GM12878 (cell line): ENCODE results near the gene ZNF655. TPM values are rescaled to one million over a fixed set of nuclear protein-coding genes. Genes with fewer than 3 reads are reported as not detected.

Source experiments
- ATAC-seq: fragments of 200-7000 bp; cut with Tn5 transposase; 3 replicates; pipeline ENCODE4 v1.9.1; 2020; ENCODE audit warnings: mild to moderate bottlenecking, moderate library complexity
- BruUV-seq: library from RNA; stranded (reverse); fragments of 400-500 nt; replicated peaks from 2 replicates; lab custom pipeline; 2021; lab: Mats Ljungman, UMichigan
- CTCF ChIA-PET: fragments of 300-600 bp; sonication (Branson Sonifier 250); formaldehyde crosslinking; extraction: SDS; loops from one replicate; lab custom pipeline; 2021; ENCODE audit warnings: inconsistent platforms; lab: Yijun Ruan, JAX
- POLR2A ChIA-PET: fragments of 350-600 bp; formaldehyde crosslinking; extraction: SDS; loops from one replicate; lab custom pipeline; 2021; ENCODE audit warnings: inconsistent platforms; lab: Charles Lee
- RAD21 ChIA-PET: fragments of 300-600 bp; sonication (Branson Sonifier 250); formaldehyde crosslinking; loops from one replicate; lab custom pipeline; 2023; ENCODE audit warnings: antibody characterized with exemption; ENCODE audit not compliant: unreplicated experiment; lab: Charles Lee
- SMC1A ChIA-PET: fragments of 300-600 bp; sonication (Branson Sonifier 250); formaldehyde crosslinking; loops from one replicate; lab custom pipeline; 2023; ENCODE audit not compliant: unreplicated experiment, uncharacterized antibody; lab: Charles Lee
- DNase-seq: peaks from one replicate; pipeline ENCODE4 v3.0.0-alpha.2; 2011; ENCODE audit warnings: low read depth, low spot score
- FAIRE-seq: peaks from 3 replicates; lab custom pipeline; 2011; peaks lifted over from hg19 to GRCh38; lab: Jason Lieb, UNC
- H2AFZ ChIP-seq: 2 replicates; pipeline ENCODE4 v1.6.0; 2011; ENCODE audit warnings: low read depth, low read length, control low read depth; ENCODE audit not compliant: control insufficient read depth
- H3K27ac ChIP-seq: 2 replicates; pipeline ENCODE4 v1.5.1; 2011; ENCODE audit warnings: control low read depth; ENCODE audit not compliant: control insufficient read depth, insufficient read depth
- H3K27me3 ChIP-seq, 2 experiments: replicated peaks in 1 of 2; 2 replicates each; pipeline versions ENCODE4 v1.6.0 to v1.6.1; 2011; ENCODE audit warnings: low read length in 1 of 2; ENCODE audit not compliant: control insufficient read depth in 2 of 2, insufficient read depth in 2 of 2
- H3K36me3 ChIP-seq, 2 experiments: 2 replicates each; pipeline ENCODE4 v1.5.1; 2011; ENCODE audit warnings: low read length in 1 of 2; ENCODE audit not compliant: control insufficient read depth in 2 of 2, insufficient read depth in 2 of 2
- H3K4me1 ChIP-seq: 2 replicates; pipeline ENCODE4 v1.6.1; 2011; ENCODE audit warnings: mild to moderate bottlenecking, low read length, moderate library complexity, mixed read lengths; ENCODE audit not compliant: control insufficient read depth, insufficient read depth
- H3K4me2 ChIP-seq: 2 replicates; pipeline ENCODE4 v1.6.0; 2011; ENCODE audit warnings: control low read depth; ENCODE audit not compliant: control insufficient read depth, insufficient read depth
- H3K4me3 ChIP-seq: fragments of 200-600 bp; sonication (generic); 2 replicates; pipeline ENCODE4 v1.5.1; 2016
- H3K79me2 ChIP-seq: 2 replicates; pipeline ENCODE4 v1.6.0; 2011; ENCODE audit warnings: low read length; ENCODE audit not compliant: control insufficient read depth, insufficient read depth
- H3K9ac ChIP-seq: 2 replicates; pipeline ENCODE4 v1.8.0; 2011; ENCODE audit warnings: low read length, control low read depth, mixed read lengths; ENCODE audit not compliant: control insufficient read depth, insufficient read depth
- H3K9me3 ChIP-seq: replicated peaks from 3 replicates; pipeline ENCODE4 v1.5.1; 2011; ENCODE audit warnings: mild to moderate bottlenecking, low read length; ENCODE audit not compliant: control insufficient read depth, insufficient read depth
- H4K20me1 ChIP-seq: 2 replicates; pipeline ENCODE4 v1.6.0; 2011; ENCODE audit not compliant: control insufficient read depth, insufficient read depth
- CBX3 ChIP-seq: fragments of 200-600 bp; sonication (generic); IDR thresholded peaks from 2 replicates; pipeline ENCODE4 v1.6.1; 2016; ENCODE audit warnings: low read depth, borderline replicate concordance
- CHD1 ChIP-seq: IDR thresholded peaks from 2 replicates; pipeline ENCODE4 v1.6.1; 2012; ENCODE audit warnings: low read depth, low read length, improper control_type of control experiment
- CHD2 ChIP-seq: IDR thresholded peaks from 2 replicates; pipeline ENCODE4 v1.6.1; 2011; ENCODE audit warnings: low read depth, low read length, improper control_type of control experiment, borderline replicate concordance
- EP300 ChIP-seq, 2 experiments: fragments of 150-350 bp in 1 of 2; IDR thresholded peaks; 2 replicates each; pipeline ENCODE4 v1.6.1; 2011 to 2012; ENCODE audit warnings: low read depth in 2 of 2, low read length in 2 of 2, borderline replicate concordance in 1 of 2, improper control_type of control experiment in 1 of 2, inconsistent platforms in 1 of 2; ENCODE audit not compliant: control insufficient read depth in 1 of 2
- FOS ChIP-seq: IDR thresholded peaks from 3 replicates; pipeline ENCODE4 v1.6.1; 2011; ENCODE audit warnings: borderline replicate concordance; ENCODE audit not compliant: insufficient read length; ENCODE audit errors: extremely low read depth
- FOXM1 ChIP-seq: IDR thresholded peaks from 2 replicates; pipeline ENCODE4 v1.6.1; 2012; ENCODE audit warnings: low read depth, mild to moderate bottlenecking, inconsistent platforms, low read length, moderate library complexity
- GATAD2B ChIP-seq: fragments of 450-650 bp; conservative IDR thresholded peaks from 2 replicates; pipeline ENCODE4 v1.6.1; 2017; ENCODE audit warnings: low read depth, mild to moderate bottlenecking, moderate library complexity
- HDAC6 ChIP-seq: fragments of 200-600 bp; sonication (generic); IDR thresholded peaks from one replicate; pipeline ENCODE4 v1.8.0; 2017; ENCODE audit warnings: antibody characterized with exemption; ENCODE audit not compliant: unreplicated experiment
- HDGF ChIP-seq: fragments of 450-650 bp; IDR thresholded peaks from 2 replicates; pipeline ENCODE4 v1.6.1; 2016; ENCODE audit warnings: antibody characterized with exemption
- IRF4 ChIP-seq: IDR thresholded peaks from 2 replicates; pipeline ENCODE4 v1.6.1; 2011; ENCODE audit warnings: low read depth, low read length
- KDM1A ChIP-seq: fragments of 200-600 bp; sonication (generic); IDR thresholded peaks from 2 replicates; pipeline ENCODE4 v1.6.1; 2016; ENCODE audit warnings: borderline replicate concordance
- NBN ChIP-seq: fragments of 450-650 bp; IDR thresholded peaks from 2 replicates; pipeline ENCODE4 v1.6.1; 2016
- NR2C1 ChIP-seq: fragments of 450-650 bp; IDR thresholded peaks from 2 replicates; pipeline ENCODE4 v1.6.1; 2017; ENCODE audit warnings: antibody characterized with exemption, mild to moderate bottlenecking, moderate library complexity
- POLR2AphosphoS2 ChIP-seq: IDR thresholded peaks from 2 replicates; pipeline ENCODE4 v1.6.1; 2011; ENCODE audit warnings: low read depth, mild to moderate bottlenecking, low read length, improper control_type of control experiment, moderate library complexity
- SMAD5 ChIP-seq: IDR thresholded peaks from 2 replicates; pipeline ENCODE4 v1.6.1; 2016; ENCODE audit warnings: antibody characterized with exemption, low read depth
- ZBTB4 ChIP-seq: fragments of 450-650 bp; formaldehyde crosslinking; IDR thresholded peaks from 2 replicates; pipeline ENCODE4 v1.4.0; 2022; ENCODE audit warnings: mild to moderate bottlenecking, moderate library complexity
- ZNF217 ChIP-seq: fragments of 450-650 bp; IDR thresholded peaks from 2 replicates; pipeline ENCODE4 v1.6.1; 2017; ENCODE audit warnings: antibody characterized with exemption, mild to moderate bottlenecking
- WGBS: methylation state at CpG from one replicate; pipeline ENCODE4 v1.1.6; 2016; ENCODE audit warnings: low lambda C conversion rate; ENCODE audit not compliant: insufficient replicate concordance, insufficient coverage; ENCODE audit errors: missing lambda C conversion rate; 5-methylcytosine and 5-hydroxymethylcytosine counted together
- in situ Hi-C: fragments of 300-500 bp; cut with MboI; formaldehyde crosslinking; loops from 9 replicates; pipeline ENCODE4 v1.14.3; 2018; ENCODE audit warnings: mixed read lengths
- intact Hi-C: fragments of 100-400 bp; cut with micrococcal nuclease; formaldehyde crosslinking; loops from one replicate; pipeline ENCODE4 v1.14.2; 2022; ENCODE audit not compliant: unreplicated experiment
- polyA plus RNA-seq, 11 experiments: library from polyadenylated mRNA; depleted of rRNA in 4 of 11; unstranded in 6 of 11; stranded (reverse) in 5 of 11; fragments of >200 nt; fragmentation: Nextera tagmentation in 4 of 11; fragmentation: Illumina TruSeq in 1 of 11; extraction: Ambion mirVana in 4 of 11; extraction: Trizol in 1 of 11; gene quantifications; 1 replicate in 1 of 11; 2 replicates in 10 of 11; pipeline versions ENCODE4 v1.2.1 to v1.2.3, GENCODE V29; 2011 to 2016; ENCODE audit warnings: inconsistent platforms in 2 of 11, missing spikeins in 2 of 11, low read depth in 1 of 11
- total RNA-seq, 4 experiments: library from RNA; depleted of rRNA in 3 of 4; stranded (reverse); fragments of >200 nt in 3 of 4; fragmentation: Illumina TruSeq in 1 of 4; extraction: Trizol in 1 of 4; gene quantifications; 2 replicates each; pipeline versions ENCODE4 v1.2.1 to v1.2.3, GENCODE V29; 2013 to 2021
- TF ChIP-seq, protein P1 (sequence below): fragments of 450-650 bp; IDR thresholded peaks from 2 replicates; pipeline ENCODE4 v1.6.1; 2016; ENCODE audit warnings: mild to moderate bottlenecking
- TF ChIP-seq, protein P2 (sequence below): IDR thresholded peaks from 2 replicates; pipeline ENCODE4 v1.6.1; 2012; ENCODE audit warnings: low read depth, low read length, improper control_type of control experiment

The ZNF655 gene
- total and polyA plus RNA-seq, 10 of the 15 experiments (the other 5 are each of a cell fraction or from before 2014, with no cell fraction given): 14.5 to 107 (median 52.8) TPM

DNA sequence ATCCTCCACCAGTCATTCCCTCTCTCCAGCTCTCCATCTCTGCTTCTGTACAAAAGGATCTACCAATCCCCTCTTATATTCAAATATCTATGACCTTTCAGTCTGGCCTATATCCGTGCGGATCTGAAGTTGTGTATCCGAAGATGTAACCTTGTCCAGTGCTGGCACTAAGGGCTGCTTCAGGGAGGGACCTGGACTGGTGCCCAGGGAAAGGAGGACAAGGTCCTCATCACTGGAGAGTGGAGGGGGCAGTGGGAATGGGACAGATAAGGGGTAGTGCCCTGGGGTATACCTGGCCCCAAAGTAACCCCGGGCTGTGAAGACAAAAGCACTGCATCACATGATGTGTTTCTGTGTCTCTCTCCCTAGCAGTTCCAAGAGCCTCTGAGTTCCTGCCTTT is 41.4 kb downstream of the ZNF655 start:
- no peak overlapping the region for H3K4me3 ChIP-seq
- POLR2A ChIA-PET: no interaction called here
- BruUV-seq: no TSS peak

More for the DNA sequence above, 41.4 kb downstream of the ZNF655 start:
- SMC1A ChIA-PET: no interaction called here
- no peak overlapping the region for H2AFZ ChIP-seq
- CTCF ChIA-PET: no interaction called here
- RAD21 ChIA-PET: no interaction called here
- 75% methylated on average over 4 of the region's 4 CpGs for WGBS
- H3K79me2 ChIP-seq: no peaks in the 10 kb centered on the region
- no peaks in the 10 kb centered on the region for H3K9me3 ChIP-seq
- no peaks in the 10 kb centered on the region for H4K20me1 ChIP-seq
- H3K4me1 ChIP-seq: no peaks in the 10 kb centered on the region
- DNase-seq (no peak), ATAC-seq (no peak), FAIRE-seq (no peak)
- H3K27me3 ChIP-seq: no peaks in the 10 kb centered on the region
- intact Hi-C loops: loop anchor here (2.0 kb wide), 1 partner anchor 19 kb away; no protein-coding TSS in a partner anchor
- no peak for TF ChIP-seq HDGF
- no peak for TF ChIP-seq KDM1A
- no peak for TF ChIP-seq HDAC6
- TF ChIP-seq FOS: no peak
- TF ChIP-seq FOXM1: no peak
- TF ChIP-seq ZNF217: no peak
- TF ChIP-seq, protein P1, sequence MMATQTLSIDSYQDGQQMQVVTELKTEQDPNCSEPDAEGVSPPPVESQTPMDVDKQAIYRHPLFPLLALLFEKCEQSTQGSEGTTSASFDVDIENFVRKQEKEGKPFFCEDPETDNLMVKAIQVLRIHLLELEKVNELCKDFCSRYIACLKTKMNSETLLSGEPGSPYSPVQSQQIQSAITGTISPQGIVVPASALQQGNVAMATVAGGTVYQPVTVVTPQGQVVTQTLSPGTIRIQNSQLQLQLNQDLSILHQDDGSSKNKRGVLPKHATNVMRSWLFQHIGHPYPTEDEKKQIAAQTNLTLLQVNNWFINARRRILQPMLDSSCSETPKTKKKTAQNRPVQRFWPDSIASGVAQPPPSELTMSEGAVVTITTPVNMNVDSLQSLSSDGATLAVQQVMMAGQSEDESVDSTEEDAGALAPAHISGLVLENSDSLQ: no peak
- no peak for TF ChIP-seq CHD2
- TF ChIP-seq, protein P2, sequence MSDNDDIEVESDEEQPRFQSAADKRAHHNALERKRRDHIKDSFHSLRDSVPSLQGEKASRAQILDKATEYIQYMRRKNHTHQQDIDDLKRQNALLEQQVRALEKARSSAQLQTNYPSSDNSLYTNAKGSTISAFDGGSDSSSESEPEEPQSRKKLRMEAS: no peak
- TF ChIP-seq CBX3: no peak
- TF ChIP-seq CHD1: no peak
- TF ChIP-seq IRF4: no peak
- TF ChIP-seq POLR2AphosphoS2: no peak
- no peak for TF ChIP-seq ZBTB4 (CRISPR knock-in tag)
- TF ChIP-seq GATAD2B: no peak
- no peak for TF ChIP-seq EP300 (IDR thresholded peaks at IDR 0.05; ENCODE audit: borderline replicate concordance in 1 of 2, control insufficient read depth in 1 of 2, low read depth in 2 of 2, low read length in 2 of 2)
- TF ChIP-seq NBN: no peak
- TF ChIP-seq NR2C1: no peak
- TF ChIP-seq SMAD5: no peak
- H3K27ac ChIP-seq: no peak overlapping the region
- in situ Hi-C loops: no loop called here
- H3K9ac ChIP-seq: no peak overlapping the region
- H3K4me2 ChIP-seq: no peak overlapping the region
- H3K36me3 ChIP-seq: no peaks in the 10 kb centered on the region
